Fibroblast of lung (primary cell): ENCODE measurements around the gene PDK1. TPM values are rescaled to one million over a fixed set of nuclear protein-coding genes. Genes with fewer than 3 reads are reported as not detected.

Experiments
- DNase-seq, 2 donors: peaks; one replicate each; pipeline versions ENCODE4 v3.0.0 to v3.0.0-alpha.2; 2010; ENCODE audit warnings: low read depth in 2 of 2
- H2AFZ ChIP-seq: 2 replicates; pipeline ENCODE4 v1.5.1; 2012; ENCODE audit warnings: low read length, control low read depth, inconsistent platforms
- H3K27ac ChIP-seq: 2 replicates; pipeline ENCODE4 v1.5.1; 2011; ENCODE audit warnings: low read length, control low read depth; ENCODE audit not compliant: insufficient read depth
- H3K27me3 ChIP-seq: 2 replicates; pipeline ENCODE4 v1.5.1; 2011; ENCODE audit warnings: mild to moderate bottlenecking, low read length; ENCODE audit not compliant: control insufficient read depth, insufficient read depth
- H3K36me3 ChIP-seq: 2 replicates; pipeline ENCODE4 v1.5.1; 2011; ENCODE audit warnings: low read length; ENCODE audit not compliant: control insufficient read depth, insufficient read depth
- H3K4me1 ChIP-seq: 2 replicates; pipeline ENCODE4 v1.5.1; 2011; ENCODE audit warnings: low read length; ENCODE audit not compliant: control insufficient read depth, insufficient read depth; ENCODE audit errors: extremely low read depth
- H3K4me2 ChIP-seq: 2 replicates; pipeline ENCODE4 v1.5.1; 2011; ENCODE audit warnings: low read length, control low read depth; ENCODE audit not compliant: insufficient read depth; ENCODE audit errors: extremely low read depth
- H3K4me3 ChIP-seq, 4 experiments: fragments of 200-600 bp in 1 of 4; sonication (generic) in 1 of 4; replicated peaks in 1 of 4; 2 replicates each; pipeline ENCODE4 v1.5.1; 2011 to 2016; ENCODE audit warnings: low read length in 4 of 4, low read depth in 3 of 4, mild to moderate bottlenecking in 3 of 4, control low read depth in 2 of 4, inconsistent platforms in 1 of 4, mixed read lengths in 1 of 4; ENCODE audit not compliant: insufficient read depth in 1 of 4; ENCODE audit errors: control extremely low read depth in 1 of 4
- H3K79me2 ChIP-seq: 2 replicates; pipeline ENCODE4 v1.5.1; 2012; ENCODE audit warnings: mild to moderate bottlenecking, low read length, inconsistent platforms; ENCODE audit not compliant: control insufficient read depth, insufficient read depth
- H3K9ac ChIP-seq: 2 replicates; pipeline ENCODE4 v1.5.1; 2011; ENCODE audit warnings: mild to moderate bottlenecking, low read length, control low read depth; ENCODE audit not compliant: insufficient read depth
- H3K9me3 ChIP-seq: 2 replicates; pipeline ENCODE4 v1.5.1; 2012; ENCODE audit warnings: low read depth, low read length; ENCODE audit not compliant: control insufficient read depth, insufficient read depth
- H4K20me1 ChIP-seq: 2 replicates; pipeline ENCODE4 v1.5.1; 2011; ENCODE audit warnings: low read length; ENCODE audit not compliant: control insufficient read depth, insufficient read depth; ENCODE audit errors: extremely low read depth
- CTCF ChIP-seq, 2 donors: IDR thresholded peaks in 1 of 2; conservative IDR thresholded peaks in 1 of 2; 1 replicate in 1 of 2; 2 replicates in 1 of 2; pipeline ENCODE4 v1.5.1; 2011 to 2012; ENCODE audit warnings: low read length in 2 of 2, control low read depth in 1 of 2, inconsistent platforms in 1 of 2, low read depth in 1 of 2, mild to moderate bottlenecking in 1 of 2
- EZH2 ChIP-seq: IDR thresholded peaks from 2 replicates; pipeline ENCODE4 v1.5.1; 2012; ENCODE audit warnings: low read length, control low read depth, mild to moderate bottlenecking; ENCODE audit errors: missing control alignments
- polyA plus RNA-seq, 2 donors: library from polyadenylated mRNA; depleted of rRNA in 1 of 2; stranded (reverse) in 1 of 2; unstranded in 1 of 2; fragments of >200 nt; gene quantifications; 2 replicates each; pipeline ENCODE4 v1.2.1, GENCODE V29; 2011 to 2012; ENCODE audit warnings: missing spikeins in 1 of 2
- total RNA-seq: library from RNA; depleted of rRNA; stranded (reverse); fragments of >200 nt; gene quantifications from 2 replicates; pipeline ENCODE4 v1.2.1, GENCODE V29; 2014

The PDK1 gene
- total and polyA plus RNA-seq, 2 donors (not counting 1 experiment from before 2014, with no cell fraction given) = 11.2 to 63.0 TPM

DNA sequence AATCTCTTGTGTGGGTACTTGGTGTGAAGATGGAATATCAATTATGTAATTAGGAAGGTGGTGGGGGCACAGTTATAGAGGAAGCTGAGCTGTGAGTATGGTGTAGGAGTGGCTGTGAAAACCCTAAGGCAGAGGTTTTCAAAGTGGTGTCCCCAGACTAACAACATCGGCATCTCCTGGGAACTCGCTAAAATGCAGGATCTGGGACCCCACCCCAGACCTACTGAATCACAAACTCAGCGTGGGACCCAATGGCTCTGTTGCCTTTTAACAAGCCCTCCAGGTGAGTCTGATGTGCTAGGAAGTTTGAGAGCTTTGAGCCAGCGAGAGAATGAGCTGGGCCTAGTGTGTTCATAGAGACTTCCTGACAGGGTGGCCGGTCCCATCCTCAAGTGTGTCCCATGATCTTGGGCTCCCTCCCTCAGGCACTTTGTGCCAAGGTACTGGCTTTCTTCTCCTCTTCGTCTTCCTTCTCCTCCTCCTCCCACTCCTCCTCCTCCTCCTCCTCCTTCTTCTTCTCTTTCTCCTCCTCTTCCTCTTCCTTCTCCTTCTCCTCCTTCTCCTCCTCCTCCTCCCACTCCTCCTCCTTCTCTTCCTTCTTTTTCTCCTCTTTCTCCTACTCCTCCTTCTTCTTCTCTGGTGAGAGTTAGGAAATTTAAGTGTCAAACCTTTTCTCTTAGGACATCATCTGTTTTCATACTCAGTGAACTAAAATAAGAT is 86.6 kb downstream of the PDK1 start:
- no peak overlapping the region for H3K4me2 ChIP-seq
- no peaks in the 10 kb centered on the region for H3K36me3 ChIP-seq
- H3K4me1 ChIP-seq = peaks cover 17% of the 10 kb centered on the region
- TF ChIP-seq EZH2 (no peak), CTCF (conservative IDR thresholded peaks at IDR 0.05 in 1 of 2, IDR thresholded peaks at IDR 0.05 in 1 of 2; ENCODE audit: low read depth in 1 of 2, low read length in 2 of 2) (no peak)
- H3K27ac ChIP-seq = peak overlapping the region; percentile 69
- H4K20me1 ChIP-seq = no peaks in the 10 kb centered on the region
- no peaks in the 10 kb centered on the region for H3K27me3 ChIP-seq
- H3K9ac ChIP-seq = no peak overlapping the region
- no peak for DNase-seq
- H3K4me3 ChIP-seq = no peak overlapping the region
- H3K79me2 ChIP-seq = no peaks in the 10 kb centered on the region
- H2AFZ ChIP-seq = no peak overlapping the region
- no peaks in the 10 kb centered on the region for H3K9me3 ChIP-seq

- Histone ChIP-seq H4K20me1 (no peaks in the 10 kb centered on the region), H3K9me3 (no peaks in the 10 kb centered on the region), H3K79me2 (no peaks in the 10 kb centered on the region), H3K36me3 (no peaks in the 10 kb centered on the region), H3K27me3 (no peaks in the 10 kb centered on the region), H3K4me1 (peaks cover 17% of the 10 kb centered on the region), H3K9ac (no peak overlapping the region), H2AFZ (peak overlapping the region; percentile 57), H3K4me2 (no peak overlapping the region), H3K4me3 (no peak overlapping the region), H3K27ac (peak overlapping the region; percentile 69)
- DNase-seq = peak; percentile 63 to 66
- TF ChIP-seq EZH2 (no peak), CTCF (conservative IDR thresholded peaks at IDR 0.05 in 1 of 2, IDR thresholded peaks at IDR 0.05 in 1 of 2; ENCODE audit: low read depth in 1 of 2, low read length in 2 of 2) (no peak)
These were observed 87.3 kb downstream of the PDK1 start for GRCh38 chr2:172643142-172643541.

DNA sequence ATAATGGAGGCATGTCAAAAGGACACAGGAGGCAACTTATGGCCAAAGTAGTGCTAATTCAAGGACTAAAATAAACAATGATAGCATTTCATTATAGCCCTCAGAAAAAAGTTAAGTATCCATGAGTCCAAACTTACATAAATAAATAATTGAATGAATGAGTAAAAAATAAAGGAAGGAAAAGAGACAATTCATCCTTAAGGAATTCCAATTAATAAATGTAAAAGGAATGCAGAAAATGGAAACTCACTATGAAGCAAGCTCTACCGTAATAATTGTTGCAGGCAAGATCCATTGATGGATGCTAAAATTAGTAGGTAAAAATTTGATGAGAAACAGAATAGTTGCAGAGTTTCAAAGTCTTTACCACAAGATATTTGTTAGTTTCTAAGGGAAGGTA is 91.5 kb downstream of the PDK1 start:
- Histone ChIP-seq H3K4me1 (peaks cover 13% of the 10 kb centered on the region), H3K4me2 (peak overlapping the region; percentile 21), H4K20me1 (no peaks in the 10 kb centered on the region), H3K36me3 (no peaks in the 10 kb centered on the region), H3K9me3 (no peaks in the 10 kb centered on the region), H3K27ac (peak overlapping the region; percentile 62), H3K4me3 (no peak overlapping the region), H3K9ac (no peak overlapping the region), H3K27me3 (no peaks in the 10 kb centered on the region), H2AFZ (no peak overlapping the region), H3K79me2 (no peaks in the 10 kb centered on the region)
- TF ChIP-seq CTCF (conservative IDR thresholded peaks at IDR 0.05 in 1 of 2, IDR thresholded peaks at IDR 0.05 in 1 of 2; ENCODE audit: low read depth in 1 of 2, low read length in 2 of 2) (no peak), EZH2 (no peak)
- peak; percentile 72 to 73 for DNase-seq
